HEK293 (cell line): Measurements from ENCODE around the gene RABAC1.

Experiments used
- CTCF ChIP-seq: fragments of 450-650 bp; formaldehyde crosslinking; IDR thresholded peaks from 2 replicates; pipeline ENCODE4 v1.5.1; 2016; ENCODE audit warnings: missing biosample characterization, missing genetic modification characterization
- GLIS2 ChIP-seq: fragments of 450-650 bp; formaldehyde crosslinking; IDR thresholded peaks from 2 replicates; pipeline ENCODE4 v1.5.1; 2016; ENCODE audit warnings: missing biosample characterization, missing genetic modification characterization
- IKZF3 ChIP-seq: fragments of 450-650 bp; IDR thresholded peaks from 2 replicates; pipeline ENCODE4 v1.5.0; 2018; ENCODE audit warnings: missing biosample characterization, mild to moderate bottlenecking, missing genetic modification characterization, moderate library complexity
- KLF17 ChIP-seq: fragments of 450-650 bp; formaldehyde crosslinking; IDR thresholded peaks from 2 replicates; pipeline ENCODE4 v1.5.1; 2016; ENCODE audit warnings: missing biosample characterization, missing genetic modification characterization
- KLF7 ChIP-seq: fragments of 450-650 bp; formaldehyde crosslinking; IDR thresholded peaks from 2 replicates; pipeline ENCODE4 v1.5.1; 2016; ENCODE audit warnings: missing biosample characterization, missing genetic modification characterization, borderline replicate concordance
- MZF1 ChIP-seq: fragments of 450-650 bp; formaldehyde crosslinking; IDR thresholded peaks from 2 replicates; pipeline ENCODE4 v1.5.1; 2017; ENCODE audit warnings: missing biosample characterization, missing genetic modification characterization, borderline replicate concordance
- SETDB1 ChIP-seq: IDR thresholded peaks from one replicate; pipeline ENCODE4 v1.6.1; 2017; ENCODE audit warnings: mild to moderate bottlenecking, low read length, moderate library complexity, mixed read lengths; ENCODE audit not compliant: insufficient read length
- SP3 ChIP-seq: fragments of 450-650 bp; formaldehyde crosslinking; IDR thresholded peaks from 2 replicates; pipeline ENCODE4 v1.5.1; 2016; ENCODE audit warnings: missing biosample characterization, missing genetic modification characterization
- YY1 ChIP-seq: fragments of 450-650 bp; formaldehyde crosslinking; IDR thresholded peaks from 2 replicates; pipeline ENCODE4 v1.5.1; 2018; ENCODE audit warnings: missing biosample characterization, missing genetic modification characterization
- ZBTB48 ChIP-seq: fragments of 450-650 bp; formaldehyde crosslinking; IDR thresholded peaks from 2 replicates; pipeline ENCODE4 v1.5.1; 2016; ENCODE audit warnings: missing biosample characterization, missing genetic modification characterization
- ZBTB8A ChIP-seq: fragments of 450-650 bp; formaldehyde crosslinking; IDR thresholded peaks from 2 replicates; pipeline ENCODE4 v1.5.1; 2016; ENCODE audit warnings: missing biosample characterization, missing genetic modification characterization
- ZFP69B ChIP-seq: fragments of 450-650 bp; formaldehyde crosslinking; IDR thresholded peaks from 2 replicates; pipeline ENCODE4 v1.5.1; 2016; ENCODE audit warnings: missing biosample characterization, missing genetic modification characterization
- ZIC2 ChIP-seq: fragments of 450-650 bp; formaldehyde crosslinking; IDR thresholded peaks from 2 replicates; pipeline ENCODE4 v1.5.1; 2016; ENCODE audit warnings: missing biosample characterization, missing genetic modification characterization
- ZNF114 ChIP-seq: fragments of 450-650 bp; formaldehyde crosslinking; IDR thresholded peaks from 2 replicates; pipeline ENCODE4 v1.5.0; 2017; ENCODE audit warnings: missing biosample characterization, missing genetic modification characterization
- ZNF132 ChIP-seq: fragments of 450-650 bp; formaldehyde crosslinking; IDR thresholded peaks from 2 replicates; pipeline ENCODE4 v1.5.1; 2017; ENCODE audit warnings: missing biosample characterization, missing genetic modification characterization, borderline replicate concordance
- ZNF157 ChIP-seq: fragments of 450-650 bp; formaldehyde crosslinking; IDR thresholded peaks from 2 replicates; pipeline ENCODE4 v1.5.1; 2016; ENCODE audit warnings: missing biosample characterization, missing genetic modification characterization
- ZNF266 ChIP-seq: fragments of 450-650 bp; formaldehyde crosslinking; IDR thresholded peaks from 2 replicates; pipeline ENCODE4 v1.5.1; 2016; ENCODE audit warnings: missing biosample characterization, missing genetic modification characterization, low read depth
- ZNF341 ChIP-seq: fragments of 450-650 bp; formaldehyde crosslinking; IDR thresholded peaks from 2 replicates; pipeline ENCODE4; 2016; ENCODE audit warnings: low read depth, missing biosample characterization, missing genetic modification characterization
- ZNF366 ChIP-seq: fragments of 450-650 bp; formaldehyde crosslinking; conservative IDR thresholded peaks from 2 replicates; pipeline ENCODE4 v1.5.1; 2016; ENCODE audit warnings: missing biosample characterization, missing genetic modification characterization
- ZNF394 ChIP-seq: fragments of 450-650 bp; formaldehyde crosslinking; IDR thresholded peaks from 2 replicates; pipeline ENCODE4 v1.5.1; 2016; ENCODE audit warnings: missing biosample characterization, missing genetic modification characterization, mild to moderate bottlenecking, moderate library complexity, borderline replicate concordance
- ZNF654 ChIP-seq: fragments of 450-650 bp; formaldehyde crosslinking; IDR thresholded peaks from 2 replicates; pipeline ENCODE4 v1.5.1; 2016; ENCODE audit warnings: low read depth, missing biosample characterization, missing genetic modification characterization
- ZSCAN18 ChIP-seq: fragments of 450-650 bp; formaldehyde crosslinking; IDR thresholded peaks from 2 replicates; pipeline ENCODE4 v1.5.1; 2016; ENCODE audit warnings: missing biosample characterization, missing genetic modification characterization
- ZSCAN30 ChIP-seq: fragments of 450-650 bp; IDR thresholded peaks from 2 replicates; pipeline ENCODE4 v1.5.1; 2018; ENCODE audit warnings: missing biosample characterization, mild to moderate bottlenecking, missing genetic modification characterization, moderate library complexity
- ZXDB ChIP-seq: fragments of 450-650 bp; formaldehyde crosslinking; IDR thresholded peaks from 2 replicates; pipeline ENCODE4 v1.5.1; 2016; ENCODE audit warnings: missing biosample characterization, missing genetic modification characterization
- TF ChIP-seq, protein P1 (sequence below): fragments of 450-650 bp; formaldehyde crosslinking; IDR thresholded peaks from 2 replicates; pipeline ENCODE4 v1.5.1; 2016; ENCODE audit warnings: missing biosample characterization, missing genetic modification characterization, low read depth
- TF ChIP-seq, protein P2 (sequence below): fragments of 450-650 bp; formaldehyde crosslinking; IDR thresholded peaks from 2 replicates; pipeline ENCODE4 v1.5.1; 2016; ENCODE audit warnings: missing biosample characterization, missing genetic modification characterization
- TF ChIP-seq, protein P3 (sequence below): fragments of 450-650 bp; formaldehyde crosslinking; IDR thresholded peaks from 2 replicates; pipeline ENCODE4 v1.5.1; 2016; ENCODE audit warnings: missing biosample characterization, missing genetic modification characterization

Gene RABAC1

GRCh38 chr19:41998246-41999020 is 39.3 kb upstream of the RABAC1 start (continued):
- TF ChIP-seq ZNF132: no peak
- TF ChIP-seq ZSCAN30 (tag by site-specific recombination): 0 out of 2 replicates have a peak, but pooled peaks have one; percentile 21
- no peak for TF ChIP-seq SETDB1
- peak; percentile 23; the same call in 1 of the 2 replicates for TF ChIP-seq SP3
- TF ChIP-seq KLF7 (tag by site-specific recombination): no peak
- TF ChIP-seq ZSCAN18 (tag by site-specific recombination): no peak
- peak; percentile 89 for TF ChIP-seq ZBTB8A (tag by site-specific recombination)
- no peak for TF ChIP-seq ZNF341 (tag by site-specific recombination)
- TF ChIP-seq ZXDB: no peak; the same call in none of the 2 replicates
- TF ChIP-seq YY1 (tag by site-specific recombination): no peak
- 0 out of 2 replicates have a peak, but pooled peaks have one; percentile 42 for TF ChIP-seq KLF17 (tag by site-specific recombination)
- TF ChIP-seq ZNF114: no peak
- no peak for TF ChIP-seq ZNF654
- no peak for TF ChIP-seq ZNF266
- TF ChIP-seq IKZF3 (tag by site-specific recombination): no peak
- peak; percentile 78 for TF ChIP-seq GLIS2 (tag by site-specific recombination)
- TF ChIP-seq, protein P1, sequence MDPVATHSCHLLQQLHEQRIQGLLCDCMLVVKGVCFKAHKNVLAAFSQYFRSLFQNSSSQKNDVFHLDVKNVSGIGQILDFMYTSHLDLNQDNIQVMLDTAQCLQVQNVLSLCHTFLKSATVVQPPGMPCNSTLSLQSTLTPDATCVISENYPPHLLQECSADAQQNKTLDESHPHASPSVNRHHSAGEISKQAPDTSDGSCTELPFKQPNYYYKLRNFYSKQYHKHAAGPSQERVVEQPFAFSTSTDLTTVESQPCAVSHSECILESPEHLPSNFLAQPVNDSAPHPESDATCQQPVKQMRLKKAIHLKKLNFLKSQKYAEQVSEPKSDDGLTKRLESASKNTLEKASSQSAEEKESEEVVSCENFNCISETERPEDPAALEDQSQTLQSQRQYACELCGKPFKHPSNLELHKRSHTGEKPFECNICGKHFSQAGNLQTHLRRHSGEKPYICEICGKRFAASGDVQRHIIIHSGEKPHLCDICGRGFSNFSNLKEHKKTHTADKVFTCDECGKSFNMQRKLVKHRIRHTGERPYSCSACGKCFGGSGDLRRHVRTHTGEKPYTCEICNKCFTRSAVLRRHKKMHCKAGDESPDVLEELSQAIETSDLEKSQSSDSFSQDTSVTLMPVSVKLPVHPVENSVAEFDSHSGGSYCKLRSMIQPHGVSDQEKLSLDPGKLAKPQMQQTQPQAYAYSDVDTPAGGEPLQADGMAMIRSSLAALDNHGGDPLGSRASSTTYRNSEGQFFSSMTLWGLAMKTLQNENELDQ (tag by site-specific recombination): no peak
- no peak for TF ChIP-seq MZF1 (tag by site-specific recombination)
- no peak for TF ChIP-seq ZBTB48 (tag by site-specific recombination)
- no peak for TF ChIP-seq ZNF394 (tag by site-specific recombination)
- TF ChIP-seq ZFP69B (tag by site-specific recombination): 0 out of 2 replicates have a peak, but pooled peaks have one; percentile 30
- TF ChIP-seq CTCF (tag by site-specific recombination): peak; percentile 90
- TF ChIP-seq ZNF366: 0 out of 2 replicates have a peak, but pooled peaks have one; percentile 13
- TF ChIP-seq, protein P2, sequence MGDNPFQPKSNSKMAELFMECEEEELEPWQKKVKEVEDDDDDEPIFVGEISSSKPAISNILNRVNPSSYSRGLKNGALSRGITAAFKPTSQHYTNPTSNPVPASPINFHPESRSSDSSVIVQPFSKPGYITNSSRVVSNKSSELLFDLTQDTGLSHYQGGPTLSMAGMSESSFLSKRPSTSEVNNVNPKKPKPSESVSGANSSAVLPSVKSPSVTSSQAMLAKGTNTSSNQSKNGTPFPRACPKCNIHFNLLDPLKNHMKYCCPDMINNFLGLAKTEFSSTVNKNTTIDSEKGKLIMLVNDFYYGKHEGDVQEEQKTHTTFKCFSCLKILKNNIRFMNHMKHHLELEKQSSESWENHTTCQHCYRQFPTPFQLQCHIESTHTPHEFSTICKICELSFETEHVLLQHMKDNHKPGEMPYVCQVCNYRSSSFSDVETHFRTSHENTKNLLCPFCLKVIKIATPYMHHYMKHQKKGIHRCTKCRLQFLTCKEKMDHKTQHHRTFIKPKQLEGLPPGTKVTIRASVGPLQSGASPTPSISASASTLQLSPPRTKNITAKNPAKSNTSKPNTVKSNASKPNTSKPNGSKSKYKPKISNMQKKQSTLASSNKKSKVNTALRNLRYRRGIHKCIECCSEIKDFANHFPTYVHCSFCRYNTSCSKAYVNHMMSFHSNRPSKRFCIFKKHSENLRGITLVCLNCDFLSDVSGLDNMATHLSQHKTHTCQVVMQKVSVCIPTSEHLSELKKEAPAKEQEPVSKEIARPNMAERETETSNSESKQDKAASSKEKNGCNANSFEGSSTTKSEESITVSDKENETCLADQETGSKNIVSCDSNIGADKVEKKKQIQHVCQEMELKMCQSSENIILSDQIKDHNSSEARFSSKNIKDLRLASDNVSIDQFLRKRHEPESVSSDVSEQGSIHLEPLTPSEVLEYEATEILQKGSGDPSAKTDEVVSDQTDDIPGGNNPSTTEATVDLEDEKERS (tag by site-specific recombination): no peak
- TF ChIP-seq, protein P3, sequence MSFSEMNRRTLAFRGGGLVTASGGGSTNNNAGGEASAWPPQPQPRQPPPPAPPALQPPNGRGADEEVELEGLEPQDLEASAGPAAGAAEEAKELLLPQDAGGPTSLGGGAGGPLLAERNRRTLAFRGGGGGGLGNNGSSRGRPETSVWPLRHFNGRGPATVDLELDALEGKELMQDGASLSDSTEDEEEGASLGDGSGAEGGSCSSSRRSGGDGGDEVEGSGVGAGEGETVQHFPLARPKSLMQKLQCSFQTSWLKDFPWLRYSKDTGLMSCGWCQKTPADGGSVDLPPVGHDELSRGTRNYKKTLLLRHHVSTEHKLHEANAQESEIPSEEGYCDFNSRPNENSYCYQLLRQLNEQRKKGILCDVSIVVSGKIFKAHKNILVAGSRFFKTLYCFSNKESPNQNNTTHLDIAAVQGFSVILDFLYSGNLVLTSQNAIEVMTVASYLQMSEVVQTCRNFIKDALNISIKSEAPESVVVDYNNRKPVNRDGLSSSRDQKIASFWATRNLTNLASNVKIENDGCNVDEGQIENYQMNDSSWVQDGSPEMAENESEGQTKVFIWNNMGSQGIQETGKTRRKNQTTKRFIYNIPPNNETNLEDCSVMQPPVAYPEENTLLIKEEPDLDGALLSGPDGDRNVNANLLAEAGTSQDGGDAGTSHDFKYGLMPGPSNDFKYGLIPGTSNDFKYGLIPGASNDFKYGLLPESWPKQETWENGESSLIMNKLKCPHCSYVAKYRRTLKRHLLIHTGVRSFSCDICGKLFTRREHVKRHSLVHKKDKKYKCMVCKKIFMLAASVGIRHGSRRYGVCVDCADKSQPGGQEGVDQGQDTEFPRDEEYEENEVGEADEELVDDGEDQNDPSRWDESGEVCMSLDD (tag by site-specific recombination): peak; percentile 78
- TF ChIP-seq ZNF157 (tag by site-specific recombination): no peak
- peak; percentile 47 for TF ChIP-seq ZIC2 (tag by site-specific recombination)
